SKM-1 treated with dmso at 0.1 percent for 144 hours (cell line): Measurements from ENCODE around the gene TMEM151A.

Experiments used
- DNase-seq: peaks from one replicate; lab custom pipeline; 2025; ENCODE audit not compliant: unreplicated experiment; lab: John Stamatoyannopoulos, UW

The TMEM151A gene

DNA sequence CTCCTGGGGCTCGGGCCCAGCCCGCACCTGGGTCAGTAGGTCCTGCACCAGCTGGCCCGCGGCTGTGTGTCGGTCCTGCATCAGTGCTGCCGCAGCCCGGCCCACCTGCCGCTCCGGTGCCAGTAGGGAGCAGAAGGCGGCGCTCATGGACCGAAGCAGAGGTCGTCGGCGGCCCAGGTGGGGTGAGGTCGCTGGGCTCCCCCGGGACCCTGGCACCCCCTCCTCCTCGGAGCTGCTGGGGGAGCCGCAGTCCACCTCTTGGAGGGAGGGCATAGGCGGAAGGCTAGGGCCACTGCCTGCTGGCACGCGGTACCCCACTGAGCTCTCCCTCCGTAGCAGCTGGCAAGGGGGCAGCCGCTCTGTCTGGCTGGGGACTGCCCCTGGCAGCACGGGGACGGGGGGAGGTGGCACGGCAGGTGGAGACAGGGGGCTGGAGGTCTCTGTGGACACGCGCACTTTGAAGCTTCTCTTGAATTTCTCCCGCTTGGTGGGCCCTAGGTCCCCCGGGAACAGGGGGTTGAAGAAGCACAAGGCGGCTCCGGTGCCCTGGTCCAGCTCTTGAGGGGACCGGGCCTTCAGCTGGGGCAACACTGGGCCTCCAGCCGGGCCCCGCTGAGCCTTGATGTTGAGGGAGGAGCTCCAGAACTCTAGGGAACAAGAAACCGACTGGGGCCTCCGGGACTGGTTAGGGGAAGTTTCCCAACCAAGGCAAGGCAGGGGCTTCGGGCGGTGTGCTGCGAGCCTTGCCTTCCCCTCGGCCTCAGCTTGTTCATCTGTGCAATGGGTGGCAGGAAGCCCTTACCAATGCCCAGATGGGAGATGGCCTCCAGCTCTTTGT is 43.1 kb downstream of the TMEM151A start:
- DNase-seq, result peak; percentile 62

GRCh38 chr11:66335531-66336233 is 44.0 kb downstream of the TMEM151A start:
- peak; percentile 20 for DNase-seq

DNA sequence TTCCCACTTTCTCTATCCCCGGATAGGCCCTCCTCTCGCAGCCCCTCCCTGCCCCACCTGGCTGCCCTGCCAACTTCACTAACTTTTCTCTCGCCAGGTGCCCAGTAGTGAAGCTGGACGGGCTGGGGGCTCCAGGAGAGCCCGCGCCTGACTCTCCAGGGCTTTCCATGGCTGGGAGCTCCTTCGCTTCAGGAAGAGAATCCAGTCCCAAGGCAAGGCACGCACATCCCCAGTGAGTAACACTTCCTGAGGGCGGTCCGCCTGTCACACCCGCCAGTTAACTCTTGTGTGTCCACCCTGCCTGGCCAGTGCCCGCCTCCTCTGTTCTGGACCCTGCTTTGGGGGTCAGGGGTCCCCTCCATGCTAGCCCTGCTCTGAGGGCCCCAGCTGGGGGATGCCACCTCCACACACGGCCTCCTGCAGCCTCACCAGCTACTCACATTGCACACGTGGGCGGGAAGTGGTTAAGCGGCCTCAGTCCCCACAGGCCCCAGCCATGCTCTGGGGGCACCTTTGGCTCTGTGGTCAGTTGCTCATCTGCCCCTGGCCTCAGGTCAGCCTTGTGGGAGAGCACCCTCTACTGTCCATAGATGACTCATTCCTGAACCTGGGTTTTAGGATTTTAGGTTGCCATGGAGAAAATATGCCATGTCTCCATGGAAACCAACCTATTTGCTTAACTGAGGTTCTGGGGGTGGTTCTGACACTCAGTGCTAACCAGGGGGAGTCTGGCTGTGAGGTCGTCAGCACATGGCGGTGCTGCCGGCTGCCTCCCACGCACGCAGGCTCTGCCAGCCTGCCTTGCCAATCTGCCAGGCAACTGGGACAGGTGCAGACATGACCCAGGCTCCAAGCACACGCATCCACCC is 44.8 kb downstream of the TMEM151A start, which contains the start of gene RIN1:
RIN1 (minus strand) TSS at position 201 of the 869 bp plus-strand sequence; CDS start at position 169, 32 bp downstream.
- peak; percentile 90 for DNase-seq

DNA sequence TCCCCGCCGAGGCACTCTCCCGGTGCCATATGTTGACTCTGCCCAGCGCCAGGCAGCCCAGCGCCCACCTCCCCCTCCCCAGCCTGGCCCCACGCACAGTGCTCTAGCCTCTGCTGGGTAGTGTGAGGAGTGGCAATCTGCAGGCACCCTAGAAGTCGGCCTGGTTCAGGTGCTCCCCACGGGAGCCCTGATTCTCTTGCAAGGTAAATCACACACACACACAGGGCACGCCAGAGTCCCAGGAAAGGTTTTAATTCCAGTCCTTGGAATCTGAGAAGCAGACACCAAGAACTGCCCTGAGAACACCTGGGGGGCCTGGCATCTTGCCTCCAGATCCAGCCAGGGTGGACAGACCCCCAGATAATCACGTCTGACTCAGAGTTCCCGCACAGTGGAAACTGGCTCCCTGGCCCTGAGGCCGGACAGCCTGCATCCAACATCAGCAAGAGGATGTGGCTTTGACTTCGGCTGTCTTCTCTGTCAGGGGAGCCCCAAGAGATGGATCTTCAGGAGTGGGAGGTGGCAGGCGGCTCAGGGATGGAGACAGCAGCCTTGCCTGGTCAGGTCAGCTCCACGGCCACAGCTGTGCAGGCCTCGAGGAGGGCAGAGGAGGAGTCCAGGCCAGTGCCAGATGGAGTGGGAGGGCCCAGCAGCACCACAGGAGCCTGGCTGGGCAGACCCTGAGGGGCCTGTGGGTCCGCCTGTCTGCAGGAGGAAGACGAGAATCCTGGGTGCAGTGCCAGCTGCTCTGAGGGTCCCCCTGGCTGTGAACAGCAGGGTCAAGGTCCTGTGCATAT is 45.6 kb downstream of the TMEM151A start:
- no peak for DNase-seq

DNA sequence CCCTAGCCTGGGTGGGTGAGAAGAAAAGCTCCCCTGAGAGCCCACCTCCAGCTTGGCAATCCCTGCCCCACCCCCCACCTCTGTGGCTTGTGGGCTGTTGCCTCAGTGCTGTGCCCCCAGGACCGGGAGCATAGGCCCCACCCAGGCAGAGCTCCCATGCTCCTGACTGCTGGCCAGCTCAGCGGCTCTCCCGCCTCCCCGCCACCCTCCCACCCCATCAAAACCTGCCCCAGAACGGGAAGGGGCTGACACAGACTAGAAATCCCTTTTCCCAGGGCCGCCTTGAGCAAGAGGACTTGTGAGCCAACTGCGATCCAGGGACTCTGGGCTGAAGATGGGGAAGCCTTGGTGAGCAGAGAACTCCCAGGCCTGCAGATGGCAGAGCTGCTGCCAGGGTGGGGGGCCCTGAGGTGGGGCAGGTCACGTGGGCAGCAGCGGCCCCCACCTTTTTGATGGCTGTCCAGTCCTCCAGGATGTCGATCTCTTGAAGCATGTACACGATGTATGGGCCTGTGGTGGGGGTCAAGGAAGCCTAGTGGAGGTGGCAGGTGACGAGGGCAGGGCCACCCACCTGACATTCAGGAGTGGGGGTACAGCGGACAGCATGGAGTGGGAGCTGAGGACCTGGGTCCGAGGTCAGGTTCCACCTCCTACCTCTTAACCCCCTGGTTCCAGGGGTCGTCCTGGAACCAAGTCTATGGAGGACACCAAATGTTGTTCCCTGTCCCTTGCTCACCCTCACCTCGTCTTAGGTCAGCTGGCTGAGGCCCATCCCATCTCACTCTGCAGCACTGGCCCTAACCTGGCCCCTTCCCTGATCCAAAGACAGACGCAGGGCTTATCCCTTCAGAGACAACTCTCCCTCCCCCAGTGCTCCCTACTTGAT is 46.8 kb downstream of the TMEM151A start:
- no peak for DNase-seq

GRCh38 chr11:66339162-66339675 is 47.5 kb downstream of the TMEM151A start:
- no peak for DNase-seq

GRCh38 chr11:66339686-66340483 is 48.2 kb downstream of the TMEM151A start:
- no peak for DNase-seq

DNA sequence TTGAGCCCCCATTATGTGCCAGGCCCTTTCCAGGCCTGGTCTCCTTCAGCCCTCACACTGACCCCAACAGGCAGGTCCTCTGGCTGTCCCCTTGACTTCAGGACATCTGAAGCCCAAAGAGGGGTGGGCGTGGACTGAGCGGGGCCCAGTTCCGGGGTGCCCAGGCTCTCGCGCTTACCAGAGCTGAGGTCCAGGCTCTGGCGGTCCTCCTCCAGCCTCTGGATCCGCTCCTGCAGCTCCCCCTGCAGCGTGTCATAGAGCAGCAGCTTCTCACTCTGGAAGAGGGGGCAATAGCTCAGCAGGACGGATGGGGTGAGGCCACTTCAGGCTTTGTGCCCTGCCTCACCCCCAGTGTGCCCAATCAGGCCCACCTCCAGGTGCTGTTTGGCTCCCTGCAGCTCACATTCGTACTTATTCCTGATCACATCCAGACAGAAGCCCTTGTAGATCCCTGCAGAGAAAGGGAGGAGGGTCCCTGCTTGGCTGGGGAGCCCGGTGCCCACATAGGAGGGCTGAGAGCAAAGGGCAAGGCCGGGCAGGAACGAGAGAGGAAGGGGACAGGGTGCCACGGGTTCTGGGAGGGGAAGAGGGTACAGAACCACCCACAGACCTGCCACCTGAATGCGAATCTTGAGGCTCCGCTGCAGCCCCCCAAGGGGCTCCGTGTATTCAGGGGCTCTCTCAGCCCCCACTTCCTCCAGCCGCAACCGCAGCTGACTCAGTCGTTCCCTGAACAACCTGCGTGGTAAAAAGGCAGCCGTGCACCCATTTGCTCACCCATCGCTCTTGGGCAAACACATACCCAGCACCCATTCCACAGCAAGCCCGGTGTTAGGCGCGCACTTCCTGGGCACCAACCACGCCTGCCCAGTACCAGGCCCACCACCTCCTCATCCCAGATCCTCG is 49.2 kb downstream of the TMEM151A start:
- no peak for DNase-seq

- DNase-seq, result no peak
These were observed 49.9 kb downstream of the TMEM151A start for GRCh38 chr11:66341502-66342126.

DNA sequence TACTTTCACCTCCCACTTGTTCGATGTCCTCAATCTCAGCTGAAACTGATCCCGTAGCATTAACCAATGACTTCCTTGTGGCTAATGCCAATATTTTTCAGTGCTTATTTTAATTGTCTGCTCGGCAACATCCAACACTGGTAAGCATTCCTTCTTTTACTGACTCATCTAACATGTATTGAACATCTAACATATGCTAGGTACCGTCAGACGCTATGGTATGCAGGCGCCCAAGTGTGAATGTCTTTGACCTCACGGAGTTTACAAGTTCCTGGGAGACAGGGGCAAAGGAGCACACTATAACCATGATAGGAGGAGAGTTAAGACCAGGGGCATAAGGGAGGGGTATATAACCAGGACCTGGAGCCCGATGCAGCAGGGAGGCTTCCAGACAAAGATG is 51.5 kb downstream of the TMEM151A start:
- DNase-seq, result no peak

DNA sequence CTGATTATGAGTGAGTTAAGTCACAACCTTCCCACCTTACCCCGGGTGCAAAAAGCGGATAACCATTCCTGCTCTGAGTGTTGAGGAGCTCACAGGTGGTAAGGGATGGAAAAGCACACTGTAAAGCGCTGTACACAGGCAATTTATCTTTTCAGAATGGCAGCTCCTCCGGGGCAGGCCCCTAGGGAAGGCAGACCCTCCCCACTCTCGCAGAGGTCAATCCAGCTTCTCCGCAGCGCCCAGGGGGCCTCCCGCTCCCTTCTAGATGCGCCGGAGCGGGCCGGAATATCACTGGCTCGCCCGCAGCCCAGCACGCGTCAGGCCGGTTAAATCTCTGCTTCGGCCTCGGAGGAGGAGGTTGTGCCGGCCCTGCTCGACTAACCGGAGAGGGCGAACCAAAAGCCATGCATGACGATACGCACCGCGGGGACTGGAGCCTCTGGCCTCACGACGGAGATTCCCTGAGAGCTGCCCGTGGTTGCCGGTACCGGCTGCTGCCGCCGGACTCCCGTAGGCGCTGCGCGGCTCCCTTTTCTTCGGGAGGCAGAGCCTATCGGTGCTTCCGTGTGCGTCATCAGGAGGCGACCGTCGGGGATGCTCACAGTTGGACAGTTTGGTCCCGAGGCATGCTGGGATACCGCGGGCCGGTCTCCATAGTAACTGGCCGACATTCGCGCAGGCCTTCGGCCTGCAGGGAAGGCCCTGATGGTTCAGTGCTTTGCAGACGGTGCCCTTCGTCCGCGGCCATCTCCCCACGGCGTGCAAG is 53.0 kb downstream of the TMEM151A start, which contains the start of gene BRMS1:
BRMS1 (minus strand) TSS at position 555 of the 766 bp plus-strand sequence. CDS start 2,870 bp downstream, outside the sequence.
- DNase-seq, result peak; percentile 78

- DNase-seq, result no peak
These were observed 53.6 kb downstream of the TMEM151A start for GRCh38 chr11:66345316-66345649.
